Measurements from ENCODE around the gene BTG1.
"Not testable (repeated sequence)": the region's sequence is repeated elsewhere in the genome, so short reads cannot be mapped to it uniquely, and the experiment has no call there.

BTG1 gene

DNA sequence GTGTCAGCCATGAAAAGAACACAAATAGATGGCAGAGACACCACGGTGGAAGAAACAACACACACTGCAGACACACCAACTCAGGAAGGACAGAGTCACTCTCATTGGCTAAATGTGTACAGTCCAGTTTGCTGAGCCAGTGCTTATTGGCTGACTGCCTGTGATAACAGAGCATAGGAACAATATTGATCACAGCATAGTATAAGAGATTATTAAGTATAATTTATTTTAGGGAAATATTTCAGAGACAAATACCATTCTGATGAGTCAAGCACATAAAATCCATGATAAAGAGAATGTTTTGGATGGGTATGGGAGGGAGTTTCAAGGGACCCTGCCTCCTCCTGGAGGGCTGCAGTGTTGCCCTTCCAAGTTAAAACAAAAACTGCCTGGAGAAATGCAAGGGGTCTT is 50.9 kb downstream of the BTG1 start:
- DNase-seq: no peak

- DNase-seq: not testable (repeated sequence)
Measured at GRCh38 chr12:92094301-92094700, 51.3 kb downstream of the BTG1 start.
